Fibroblast of pulmonary artery (primary cell): ENCODE data around the gene ARHGAP9.
"Not testable (repeated sequence)": the region's sequence is repeated elsewhere in the genome, so short reads cannot be mapped to it uniquely, and the experiment has no call there.

Experiments
- DNase-seq: peaks from one replicate; pipeline ENCODE4 v3.0.0-alpha.2; 2010; ENCODE audit warnings: low read depth
- H3K4me3 ChIP-seq: replicated peaks from 2 replicates; pipeline ENCODE4 v1.5.1; 2011; ENCODE audit warnings: low read depth, mild to moderate bottlenecking, control low read depth, low read length, moderate library complexity
- TF ChIP-seq, protein P1 (sequence below): IDR thresholded peaks from 2 replicates; pipeline ENCODE4 v1.5.1; 2011; ENCODE audit warnings: mild to moderate bottlenecking, control low read depth, low read length, inconsistent platforms; ENCODE audit errors: missing control alignments

Gene ARHGAP9

DNA sequence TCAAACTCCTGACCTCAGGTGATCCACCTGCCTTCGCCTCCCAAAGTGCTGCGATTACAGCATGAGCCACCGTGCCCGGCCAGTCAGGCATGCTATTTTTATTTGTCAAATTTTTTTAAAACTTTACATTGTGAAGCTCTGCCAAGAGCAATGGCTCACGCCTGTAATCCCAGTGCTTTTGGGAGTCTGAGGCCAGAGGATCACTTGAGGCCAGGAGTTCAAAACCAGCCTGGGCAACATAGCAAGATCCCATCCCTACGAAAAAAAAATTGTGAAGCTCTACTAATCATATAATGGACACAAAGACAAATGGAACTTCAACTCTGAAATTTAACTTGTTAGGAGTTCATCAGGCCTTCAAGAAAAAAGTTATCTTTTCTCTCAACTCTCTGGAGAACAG lies 50.7 kb downstream of the ARHGAP9 start:
- H3K4me3 ChIP-seq, result no peak overlapping the region
- no peak for DNase-seq
- TF ChIP-seq, protein P1, sequence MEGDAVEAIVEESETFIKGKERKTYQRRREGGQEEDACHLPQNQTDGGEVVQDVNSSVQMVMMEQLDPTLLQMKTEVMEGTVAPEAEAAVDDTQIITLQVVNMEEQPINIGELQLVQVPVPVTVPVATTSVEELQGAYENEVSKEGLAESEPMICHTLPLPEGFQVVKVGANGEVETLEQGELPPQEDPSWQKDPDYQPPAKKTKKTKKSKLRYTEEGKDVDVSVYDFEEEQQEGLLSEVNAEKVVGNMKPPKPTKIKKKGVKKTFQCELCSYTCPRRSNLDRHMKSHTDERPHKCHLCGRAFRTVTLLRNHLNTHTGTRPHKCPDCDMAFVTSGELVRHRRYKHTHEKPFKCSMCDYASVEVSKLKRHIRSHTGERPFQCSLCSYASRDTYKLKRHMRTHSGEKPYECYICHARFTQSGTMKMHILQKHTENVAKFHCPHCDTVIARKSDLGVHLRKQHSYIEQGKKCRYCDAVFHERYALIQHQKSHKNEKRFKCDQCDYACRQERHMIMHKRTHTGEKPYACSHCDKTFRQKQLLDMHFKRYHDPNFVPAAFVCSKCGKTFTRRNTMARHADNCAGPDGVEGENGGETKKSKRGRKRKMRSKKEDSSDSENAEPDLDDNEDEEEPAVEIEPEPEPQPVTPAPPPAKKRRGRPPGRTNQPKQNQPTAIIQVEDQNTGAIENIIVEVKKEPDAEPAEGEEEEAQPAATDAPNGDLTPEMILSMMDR, result no peak

DNA sequence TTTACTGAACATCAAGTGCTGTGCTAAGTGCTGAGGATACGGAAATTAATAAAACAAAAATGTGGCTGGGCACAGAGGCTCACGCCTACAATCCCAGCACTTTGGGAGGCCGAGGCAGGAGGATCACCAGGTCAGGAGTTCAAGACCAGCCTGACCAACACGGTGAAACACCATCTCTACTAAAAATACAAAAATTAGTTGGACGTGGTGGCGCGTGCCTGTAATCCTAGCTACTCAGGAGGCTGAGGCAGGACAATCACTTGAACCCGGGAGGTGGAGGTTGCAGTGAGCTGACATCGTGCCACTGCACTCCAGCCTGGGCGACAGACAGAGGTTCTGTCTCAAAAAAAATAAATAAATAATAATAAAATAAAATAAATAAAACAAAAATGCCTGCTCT lies 52.7 kb downstream of the ARHGAP9 start:
- H3K4me3 ChIP-seq, DNase-seq: not testable (repeated sequence)
